Omental fat pad (tissue), 4 donors: Measurements from ENCODE around the gene BSDC1. TPM values are rescaled to one million over a fixed set of nuclear protein-coding genes. Genes with fewer than 3 reads are reported as not detected.
A peak's percentile ranks its signal among the peaks of the same experiment; 100 is the strongest.
"Not testable (repeated sequence)": the region's sequence is repeated elsewhere in the genome, so short reads cannot be mapped to it uniquely, and the experiment has no call there.

Source experiments
- ATAC-seq: fragments of 150-250 bp; one replicate; pipeline ENCODE4 v1.9.1; 2016; ENCODE audit warnings: mild to moderate bottlenecking, moderate library complexity; ENCODE audit not compliant: low FRiP score
- DNase-seq: peaks from one replicate; pipeline ENCODE4 v3.0.0-alpha.2; 2019; ENCODE audit warnings: low spot score
- CTCF ChIP-seq, 3 donors: fragments of 450-650 bp; IDR thresholded peaks; one replicate each; pipeline ENCODE4 v1.5.1; 2016 to 2017; ENCODE audit warnings: antibody characterized with exemption in 3 of 3, mild to moderate bottlenecking in 3 of 3, moderate library complexity in 2 of 3
- total RNA-seq, 4 donors: library from RNA; depleted of rRNA; stranded (reverse); fragments of >200 nt; gene quantifications; one replicate each; pipeline ENCODE4 v1.1.0, GENCODE V29; 2016

The BSDC1 gene
- 10 to 100 TPM; 51.9 to 73.1 (median 69.5) TPM for total RNA-seq

GRCh38 chr1:32394141-32394889, at the start of gene BSDC1:
Gene BSDC1, minus strand, starts transcription at chr1:32394441. Its CDS starts 27 bp downstream, at chr1:32394414.
- TF ChIP-seq CTCF (IDR thresholded peaks at IDR 0.05), result no peak
- peak; percentile 94 for DNase-seq

GRCh38 chr1:32441467-32441866, 47.2 kb upstream of the BSDC1 start:
- ATAC-seq, DNase-seq: not testable (repeated sequence)

More at GRCh38 chr1:32394141-32394889, at the start of gene BSDC1:
- ATAC-seq, result peak; percentile 96

GRCh38 chr1:32438777-32439176, 44.5 kb upstream of the BSDC1 start:
- DNase-seq, result not testable (repeated sequence)

GRCh38 chr1:32438136-32438535, 43.9 kb upstream of the BSDC1 start:
- DNase-seq (no peak), ATAC-seq (no peak)
- TF ChIP-seq CTCF (IDR thresholded peaks at IDR 0.05), result no peak

More at GRCh38 chr1:32438777-32439176, 44.5 kb upstream of the BSDC1 start:
- ATAC-seq, result not testable (repeated sequence)

GRCh38 chr1:32431736-32432400, 37.6 kb upstream of the BSDC1 start:
- no peak for DNase-seq
- no peak for ATAC-seq
- no peak for TF ChIP-seq CTCF (IDR thresholded peaks at IDR 0.05)

- DNase-seq (no peak), ATAC-seq (no peak)
- TF ChIP-seq CTCF (IDR thresholded peaks at IDR 0.05), result no peak
Observed at GRCh38 chr1:32427264-32427963, 33.2 kb upstream of the BSDC1 start.

- TF ChIP-seq CTCF (IDR thresholded peaks at IDR 0.05), result no peak
- ATAC-seq (peak; percentile 87), DNase-seq (no peak)
Observed at GRCh38 chr1:32426489-32427255, 32.4 kb upstream of the BSDC1 start.
